Measurements from ENCODE around the gene RITA1. TPM values are rescaled to one million over a fixed set of nuclear protein-coding genes. Genes with fewer than 3 reads are reported as not detected.
"Not testable (repeated sequence)": the region's sequence is repeated elsewhere in the genome, so short reads cannot be mapped to it uniquely, and the experiment has no call there.

RITA1 gene, protein sequence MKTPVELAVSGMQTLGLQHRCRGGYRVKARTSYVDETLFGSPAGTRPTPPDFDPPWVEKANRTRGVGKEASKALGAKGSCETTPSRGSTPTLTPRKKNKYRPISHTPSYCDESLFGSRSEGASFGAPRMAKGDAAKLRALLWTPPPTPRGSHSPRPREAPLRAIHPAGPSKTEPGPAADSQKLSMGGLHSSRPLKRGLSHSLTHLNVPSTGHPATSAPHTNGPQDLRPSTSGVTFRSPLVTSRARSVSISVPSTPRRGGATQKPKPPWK
- 26.0 and 31.8 TPM in 2 replicates for total RNA-seq (2014; rRNA removed; shearing (Covaris generic))

DNA sequence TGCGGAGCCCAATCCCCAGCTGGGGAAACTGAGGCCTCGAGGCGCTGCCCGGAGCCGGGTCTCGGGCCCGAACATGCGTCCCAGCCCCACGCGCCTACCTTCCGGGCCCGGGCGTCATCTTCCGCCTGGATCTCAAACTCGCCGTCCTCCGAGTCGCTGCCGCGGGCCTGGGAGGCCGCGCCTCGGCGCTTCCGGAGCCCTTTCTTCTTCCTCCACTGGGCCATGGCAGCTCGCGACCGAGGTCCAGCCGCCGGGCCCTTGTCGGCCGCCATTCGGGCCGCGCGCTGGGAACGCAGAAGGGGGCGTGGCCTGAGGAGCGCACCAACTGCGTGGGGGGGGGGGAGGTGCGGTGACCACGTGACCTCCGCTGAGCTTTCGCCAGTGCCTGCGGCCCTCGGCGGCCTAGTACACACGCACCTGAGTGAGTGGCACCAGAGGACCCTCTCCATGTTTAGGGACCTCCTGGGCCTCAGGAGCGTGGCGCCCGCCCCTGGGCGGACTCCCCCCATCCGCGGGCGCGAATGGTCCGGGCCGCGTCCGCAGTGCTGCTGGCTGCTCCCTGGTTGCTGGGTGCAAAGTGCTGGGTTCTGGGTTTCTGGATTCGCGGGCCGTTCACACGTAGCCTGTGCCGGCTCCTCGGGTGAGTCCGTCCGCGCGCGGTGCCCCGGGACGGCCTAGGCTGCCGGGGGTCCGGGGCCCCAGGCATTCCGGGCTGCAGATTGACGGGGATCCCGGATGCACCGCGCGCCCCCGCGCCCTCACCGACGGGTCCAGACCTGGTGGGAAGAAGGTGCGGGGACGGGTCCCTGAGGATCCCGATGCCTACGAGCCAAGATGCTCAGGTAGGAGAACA lies at the start of gene RITA1, which contains the start of gene DDX54:
TSS of gene RITA1 (plus strand) at position 542 of the 853 bp plus-strand sequence. CDS start 1,026 bp downstream, outside the sequence.
TSS of gene DDX54 (minus strand) at position 299 of the 853 bp plus-strand sequence. CDS start at position 272, 27 bp downstream.
- peak; percentile 90 for DNase-seq (ENCODE audit: low read depth)

DNA sequence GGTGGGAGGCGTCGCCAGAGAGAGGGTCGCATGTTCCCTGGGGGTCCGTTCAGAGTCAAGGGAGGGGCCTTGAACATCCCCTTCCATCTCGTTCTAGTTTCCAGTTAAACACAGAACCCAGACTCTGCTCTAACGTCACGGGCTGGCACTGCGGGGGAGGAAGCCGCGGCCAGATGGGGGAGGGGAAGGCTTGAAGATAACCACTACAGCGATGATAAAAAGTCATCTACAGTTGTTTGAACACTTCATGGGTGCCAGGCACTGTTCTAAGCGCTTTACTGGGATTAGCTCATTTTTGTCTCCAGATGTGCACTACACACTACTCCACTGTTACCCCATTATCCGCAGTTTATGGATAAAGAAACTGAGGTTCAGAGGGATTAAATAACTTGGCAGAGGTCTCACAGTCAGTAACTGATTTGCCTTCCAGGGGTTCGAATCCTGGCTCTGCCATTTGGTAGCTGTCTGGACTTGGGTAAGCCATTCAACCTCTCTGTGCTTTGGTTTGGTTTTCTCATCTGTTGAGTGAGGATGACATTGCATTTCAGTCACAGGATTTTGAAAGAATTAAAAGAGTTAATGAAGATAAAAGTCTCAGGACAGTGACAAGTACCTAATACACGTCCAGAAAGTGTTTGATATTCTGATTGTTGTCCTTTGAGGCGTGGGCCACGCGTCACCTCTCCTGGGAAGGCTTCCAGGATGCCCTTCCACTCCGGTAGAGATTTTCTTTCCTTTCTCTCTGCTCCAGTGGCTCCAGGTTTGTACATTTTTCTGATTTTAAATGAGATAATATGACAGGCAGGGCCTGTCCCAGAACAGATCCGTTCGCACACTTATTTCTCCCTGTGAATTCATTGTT lies 49.2 kb upstream of the RITA1 start:
- peak; percentile 59 for DNase-seq (ENCODE audit: low read depth)

DNA sequence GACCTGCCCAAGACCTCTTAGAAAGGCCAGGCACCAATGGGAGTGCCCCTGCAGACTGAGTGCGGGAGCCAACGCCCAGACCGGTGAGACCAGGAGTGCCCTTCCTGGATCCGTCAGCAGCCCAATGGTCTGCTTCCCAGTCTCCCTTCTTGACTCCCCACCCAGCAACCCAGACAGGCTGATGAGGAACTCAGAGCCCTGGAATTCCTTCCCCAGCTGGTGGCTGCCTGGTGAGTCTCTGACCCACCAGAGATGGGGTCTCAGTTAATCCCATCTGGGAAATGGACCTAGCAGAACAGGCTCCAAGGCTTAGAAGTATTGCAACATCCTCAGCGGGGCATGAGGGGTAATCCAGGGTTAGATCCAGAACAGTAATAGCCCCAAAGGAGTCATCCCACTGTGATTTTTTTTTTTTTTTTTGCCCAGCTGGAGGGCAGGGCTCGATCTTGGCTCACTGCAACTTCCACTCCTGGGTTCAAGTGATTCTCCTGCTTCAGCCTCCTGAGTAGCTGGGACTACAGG lies 48.5 kb upstream of the RITA1 start:
- no peak for DNase-seq (ENCODE audit: low read depth)

DNA sequence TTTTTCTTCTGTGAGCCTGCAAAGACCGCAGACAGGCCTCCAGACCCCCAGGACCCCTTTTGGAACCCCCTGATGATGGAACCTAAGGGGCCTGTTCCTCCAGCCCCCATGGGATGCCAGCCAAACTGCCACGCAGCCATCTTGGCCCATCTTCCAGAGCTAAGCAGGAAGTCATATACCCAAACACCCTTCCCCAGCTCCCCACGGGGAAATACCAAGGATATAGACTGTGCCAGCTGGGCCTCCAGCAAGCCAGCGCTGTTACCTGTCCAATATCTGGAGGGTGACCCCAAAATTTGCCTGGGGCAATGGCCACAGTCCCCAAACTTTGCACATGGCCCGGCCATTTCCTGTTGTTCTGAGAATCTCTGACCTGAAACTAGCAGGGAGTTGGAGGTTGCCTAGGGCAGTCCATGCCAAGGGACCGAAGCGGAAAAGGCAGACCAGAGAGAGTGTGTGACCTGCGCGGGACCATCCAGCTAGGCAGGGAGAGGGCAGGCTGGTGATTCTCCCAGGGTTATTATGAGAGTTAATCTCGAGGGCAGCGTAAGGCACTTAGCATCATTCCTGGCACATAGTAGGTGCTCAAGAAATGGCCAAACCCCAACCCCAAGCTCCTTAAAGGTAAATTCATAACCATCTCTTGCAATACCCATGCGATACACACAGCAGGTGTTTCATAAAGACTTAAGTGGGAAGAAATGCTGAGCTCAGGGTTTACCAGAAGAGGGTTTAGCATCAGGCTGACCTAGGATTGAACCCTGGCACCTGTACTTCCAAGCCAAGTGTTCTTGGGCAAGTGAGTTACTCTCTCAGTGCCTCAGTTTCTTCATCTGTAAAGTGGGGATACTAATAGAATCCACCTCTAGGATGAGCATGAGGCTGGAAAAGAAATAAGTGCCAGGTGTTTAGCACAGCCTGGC lies 47.4 kb upstream of the RITA1 start:
- no peak for DNase-seq (ENCODE audit: low read depth)

DNA sequence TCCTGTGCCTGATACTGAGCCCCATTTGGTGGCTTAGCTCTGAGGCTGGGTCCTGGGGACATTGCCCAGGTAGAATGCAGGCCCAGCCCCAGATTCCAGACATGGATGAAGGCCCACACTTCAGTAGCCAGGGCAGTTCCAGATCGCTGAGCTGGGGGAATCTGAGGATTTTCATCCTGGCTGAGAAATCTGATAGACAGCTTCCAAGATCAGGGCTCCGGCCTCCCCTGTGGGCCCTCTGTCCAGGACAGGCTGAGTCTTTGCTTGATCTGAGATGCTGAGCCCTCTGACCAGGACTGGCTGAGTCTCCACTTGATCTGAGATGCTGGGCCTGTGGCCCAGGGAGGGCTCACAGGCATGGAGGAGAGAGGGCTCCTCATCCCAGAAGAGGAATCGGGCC lies 46.7 kb upstream of the RITA1 start:
- no peak for DNase-seq (ENCODE audit: low read depth)

DNA sequence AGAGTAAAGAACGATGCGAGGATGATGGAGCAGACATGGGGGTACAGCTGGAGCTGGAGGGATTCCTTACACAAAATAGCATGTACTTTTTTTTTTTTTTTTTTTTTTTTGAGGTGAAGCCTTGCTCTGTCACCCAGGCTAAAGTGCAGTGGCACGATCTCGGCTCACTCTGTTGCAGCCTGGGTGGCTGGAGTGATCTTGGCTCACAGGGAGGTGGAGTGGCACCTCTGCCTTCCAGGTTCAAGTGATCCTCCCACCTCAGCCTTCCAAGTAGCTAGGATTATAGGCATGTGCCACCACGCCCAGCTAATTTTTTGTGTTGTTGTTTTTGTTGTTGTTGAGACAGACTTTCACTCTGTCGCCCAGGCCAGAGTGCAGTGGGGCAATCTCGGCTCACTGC lies 44.8 kb upstream of the RITA1 start:
- no peak for DNase-seq (ENCODE audit: low read depth)

DNA sequence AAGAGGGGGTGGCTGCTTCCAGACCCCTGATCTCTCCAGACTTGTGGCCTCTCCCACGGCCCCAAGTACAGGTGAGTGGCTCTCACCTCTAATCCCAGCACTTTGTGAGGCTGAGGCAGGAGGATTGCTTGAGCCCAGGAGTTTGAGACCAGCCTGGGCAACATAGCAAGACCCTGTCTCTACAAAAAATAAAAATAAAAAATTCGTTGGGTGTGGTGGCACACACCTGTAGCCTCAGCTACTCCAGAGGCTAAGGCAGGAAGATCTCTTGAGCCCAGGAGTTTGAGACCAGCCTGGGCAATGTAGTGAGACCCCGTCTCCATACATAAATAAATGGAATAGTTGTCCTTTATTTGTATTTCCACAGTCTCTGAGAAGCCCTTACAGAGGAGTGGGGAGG lies 43.8 kb upstream of the RITA1 start:
- not testable (repeated sequence) for DNase-seq (ENCODE audit: low read depth)

DNA sequence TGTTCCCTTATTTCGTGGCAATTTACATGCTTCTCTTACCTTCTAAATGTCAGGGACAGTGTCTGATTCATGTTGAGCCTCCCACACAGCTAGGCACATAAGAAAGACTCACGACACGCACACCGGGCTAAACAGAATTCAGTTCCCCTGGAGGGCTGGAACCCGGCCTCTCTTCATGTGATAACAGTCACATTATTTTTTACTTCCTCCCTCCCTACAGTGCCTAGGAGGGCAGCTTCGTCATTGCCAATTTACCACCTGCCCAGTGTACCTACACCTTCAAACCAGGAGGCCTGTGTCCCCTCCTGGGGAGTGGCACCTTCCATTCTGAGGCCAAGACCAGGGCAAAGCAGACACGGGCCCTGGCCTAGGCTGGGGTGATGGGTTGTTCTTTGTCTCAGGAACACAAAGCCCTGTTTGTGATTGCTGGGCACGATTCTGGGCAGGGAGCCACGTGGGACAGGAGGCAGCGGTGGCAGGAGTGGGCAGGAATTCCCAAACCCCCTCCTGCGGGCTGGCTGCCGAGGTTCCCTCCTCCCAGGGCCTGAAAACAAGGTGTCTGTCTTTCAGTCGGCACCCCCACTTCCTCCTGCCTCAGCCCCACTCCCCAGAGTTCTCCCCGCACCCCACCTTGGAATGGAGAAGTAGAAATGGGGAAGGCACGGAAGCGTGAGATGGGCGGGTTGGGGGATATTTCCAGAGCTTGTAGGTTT lies 43.2 kb upstream of the RITA1 start:
- peak; percentile 37 for DNase-seq (ENCODE audit: low read depth)

DNA sequence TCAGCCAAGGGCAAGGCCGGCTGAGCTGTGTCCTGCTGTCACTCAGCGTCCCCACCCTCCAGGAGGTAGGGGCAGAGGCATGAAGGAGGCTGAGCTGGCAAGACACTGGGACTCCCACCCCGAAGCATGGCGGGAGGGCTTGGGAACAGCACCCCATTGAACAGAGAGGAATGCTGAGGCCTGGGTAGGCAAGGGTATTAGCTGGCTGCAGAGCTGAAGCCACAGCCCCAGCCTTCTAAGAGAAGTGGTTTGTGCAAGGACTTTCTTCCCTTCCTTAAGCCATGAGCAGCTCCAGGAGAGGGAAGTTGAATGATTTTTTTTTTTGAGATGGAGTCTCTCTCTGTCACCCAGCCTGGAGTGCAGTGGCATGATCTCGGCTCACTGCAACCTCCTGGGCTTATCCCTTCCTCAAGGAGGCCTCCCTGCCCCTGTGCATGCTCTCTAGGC lies 42.6 kb upstream of the RITA1 start:
- no peak for DNase-seq (ENCODE audit: low read depth)

DNA sequence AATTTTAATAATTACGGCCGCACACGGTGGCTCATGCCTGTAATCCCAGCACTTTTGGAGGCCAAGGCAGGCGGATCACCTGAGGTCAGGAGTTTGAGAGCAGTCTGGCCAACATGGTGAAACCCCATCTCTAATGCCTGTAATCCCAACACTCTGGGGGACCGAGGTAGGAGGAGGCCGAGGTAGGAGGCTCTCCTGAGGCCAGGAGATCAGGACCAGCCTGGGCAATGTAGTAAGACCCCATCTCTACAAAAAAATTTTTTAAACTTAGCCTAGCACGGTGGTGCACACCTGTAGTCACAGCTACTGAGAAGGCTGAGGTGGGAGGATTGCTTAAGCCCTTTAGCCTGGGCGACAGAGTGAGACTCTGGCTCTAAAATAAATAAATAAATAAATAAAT lies 41.6 kb upstream of the RITA1 start:
- no peak for DNase-seq (ENCODE audit: low read depth)

DNA sequence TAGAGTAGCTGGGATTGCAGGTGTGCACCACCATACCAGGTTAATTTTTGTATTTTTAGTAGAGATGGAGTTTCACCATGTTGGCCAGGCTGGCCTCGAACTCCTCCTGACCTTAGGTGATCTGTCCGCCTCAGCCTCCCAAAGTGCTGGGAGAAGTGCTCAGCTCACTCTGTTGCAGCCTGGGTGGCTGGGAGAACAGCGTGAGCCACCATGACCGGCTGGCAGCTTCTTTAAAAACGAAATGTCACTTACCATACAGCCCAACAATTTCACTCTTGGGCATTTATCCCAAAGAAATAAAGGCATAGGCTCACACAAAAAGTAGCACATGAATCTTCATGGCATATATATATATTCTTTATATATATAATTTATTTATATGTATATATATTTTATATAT lies 40.7 kb upstream of the RITA1 start:
- no peak for DNase-seq (ENCODE audit: low read depth)

DNA sequence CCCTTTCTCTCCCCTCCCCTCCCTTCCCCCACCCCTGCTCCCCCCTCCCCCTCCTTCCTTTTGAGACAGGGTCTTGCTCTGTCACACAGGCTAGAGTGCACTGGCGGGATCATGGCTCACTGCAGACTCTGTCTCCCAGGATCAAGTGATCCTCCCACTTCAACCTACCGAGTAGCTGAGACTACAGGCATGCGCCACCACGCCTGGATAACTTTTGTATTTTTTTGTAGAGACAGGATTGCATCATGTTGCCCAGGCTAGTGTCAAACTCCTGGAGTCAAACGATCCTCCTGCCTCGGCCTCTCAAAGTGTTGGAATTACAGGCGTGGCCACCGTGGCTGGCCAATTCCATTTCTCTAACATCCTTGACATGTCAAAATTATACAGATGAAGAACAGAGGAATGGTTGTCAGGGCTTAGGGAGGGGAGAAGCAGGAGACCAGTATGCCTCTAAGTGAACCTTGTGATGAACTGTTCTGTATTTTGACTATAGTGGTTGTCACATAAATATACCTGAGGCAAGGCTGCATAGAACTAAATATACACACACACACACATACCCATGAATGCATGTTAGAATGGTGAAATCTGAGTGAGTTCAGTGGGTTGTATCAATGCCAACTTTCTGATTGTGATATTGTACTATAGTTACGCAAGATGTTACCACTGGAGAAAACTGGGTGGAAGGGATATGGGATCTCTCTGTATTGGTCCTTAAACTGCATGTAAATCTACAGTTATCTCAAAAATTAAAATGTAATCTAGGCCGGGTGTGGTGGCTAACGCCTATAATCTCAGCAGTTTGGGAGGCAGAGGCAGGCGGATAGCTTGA lies 39.6 kb upstream of the RITA1 start:
- no peak for DNase-seq (ENCODE audit: low read depth)

DNA sequence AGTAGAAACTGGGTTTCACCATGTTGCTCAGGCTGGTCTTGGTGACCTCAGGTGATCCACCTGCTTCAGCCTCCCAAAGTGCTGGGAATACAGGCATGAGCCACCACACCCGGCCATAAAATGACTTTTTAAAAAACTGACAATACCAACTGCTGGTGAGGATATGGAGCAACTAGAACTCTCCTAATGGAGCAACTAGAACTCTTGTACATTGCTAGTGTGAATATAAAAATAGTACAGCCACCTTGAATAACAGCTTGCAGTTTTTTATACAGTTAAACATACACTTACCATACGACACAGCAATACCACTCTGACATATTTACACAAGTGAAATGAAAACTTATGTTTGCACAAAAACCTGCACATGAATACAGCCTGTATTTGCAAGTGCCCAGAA lies 38.5 kb upstream of the RITA1 start:
- no peak for DNase-seq (ENCODE audit: low read depth)

DNA sequence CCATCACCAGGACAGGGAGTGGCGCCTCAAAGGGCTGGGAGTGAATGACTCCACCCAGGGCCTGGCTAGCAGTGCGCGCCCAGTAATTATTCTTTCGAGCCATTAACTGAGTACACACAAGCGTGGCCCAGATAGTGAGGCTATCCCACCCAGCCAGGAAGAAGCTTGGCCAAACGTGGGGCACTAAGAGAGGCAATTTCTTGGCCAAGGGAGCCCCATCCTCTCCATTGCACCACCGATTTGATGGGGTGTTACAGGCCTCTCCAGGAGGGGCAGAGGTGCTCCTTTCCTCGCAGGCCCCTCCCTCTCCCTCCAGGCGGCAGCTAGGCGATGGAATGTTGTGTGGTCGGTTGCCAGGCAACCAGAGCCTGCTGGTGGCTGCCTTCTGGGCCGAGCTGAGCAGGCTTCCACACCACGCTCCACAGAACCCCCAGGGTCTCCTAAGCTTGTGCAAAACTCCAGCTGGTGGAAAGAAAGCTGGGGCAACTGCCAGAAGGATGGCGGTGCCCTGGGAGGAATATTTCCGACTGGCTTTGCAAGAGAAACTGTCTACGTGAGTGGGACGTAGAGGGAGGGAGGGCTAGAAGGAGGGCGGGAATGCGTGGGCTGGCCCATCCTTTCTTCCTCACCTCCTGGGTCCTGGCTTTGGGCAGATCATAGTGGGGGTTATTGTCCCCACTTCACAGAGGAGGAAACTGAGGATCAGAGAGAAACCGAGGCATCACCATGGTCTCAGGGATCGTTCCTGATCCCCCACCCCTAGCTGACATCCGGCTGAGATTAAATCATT lies 36.0 kb upstream of the RITA1 start, which contains the start of gene CFAP73:
TSS of gene CFAP73 (plus strand) at position 364 of the 790 bp plus-strand sequence. CDS start at position 498, 134 bp downstream.
- DNase-seq (ENCODE audit: low read depth) = peak; percentile 95

DNA sequence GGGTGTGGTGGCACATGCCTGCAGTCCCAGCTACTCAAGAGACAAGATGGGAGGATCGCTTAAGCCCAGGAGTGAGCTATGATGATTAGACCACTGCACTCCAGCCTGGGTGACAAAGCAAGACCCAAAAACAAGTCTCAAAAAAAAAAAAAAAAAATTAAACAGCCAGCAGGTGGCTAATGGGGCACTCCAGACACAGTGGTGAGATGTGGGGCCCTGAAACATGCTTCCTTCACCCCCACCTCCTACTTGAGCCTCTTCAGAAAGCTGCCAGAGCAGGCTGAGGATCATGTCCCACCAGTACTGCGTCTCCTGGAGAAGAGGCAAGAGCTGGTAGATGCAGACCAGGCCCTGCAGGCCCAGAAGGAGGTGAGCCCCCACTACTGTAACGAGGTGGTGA lies 33.9 kb upstream of the RITA1 start:
- DNase-seq (ENCODE audit: low read depth) = no peak

DNA sequence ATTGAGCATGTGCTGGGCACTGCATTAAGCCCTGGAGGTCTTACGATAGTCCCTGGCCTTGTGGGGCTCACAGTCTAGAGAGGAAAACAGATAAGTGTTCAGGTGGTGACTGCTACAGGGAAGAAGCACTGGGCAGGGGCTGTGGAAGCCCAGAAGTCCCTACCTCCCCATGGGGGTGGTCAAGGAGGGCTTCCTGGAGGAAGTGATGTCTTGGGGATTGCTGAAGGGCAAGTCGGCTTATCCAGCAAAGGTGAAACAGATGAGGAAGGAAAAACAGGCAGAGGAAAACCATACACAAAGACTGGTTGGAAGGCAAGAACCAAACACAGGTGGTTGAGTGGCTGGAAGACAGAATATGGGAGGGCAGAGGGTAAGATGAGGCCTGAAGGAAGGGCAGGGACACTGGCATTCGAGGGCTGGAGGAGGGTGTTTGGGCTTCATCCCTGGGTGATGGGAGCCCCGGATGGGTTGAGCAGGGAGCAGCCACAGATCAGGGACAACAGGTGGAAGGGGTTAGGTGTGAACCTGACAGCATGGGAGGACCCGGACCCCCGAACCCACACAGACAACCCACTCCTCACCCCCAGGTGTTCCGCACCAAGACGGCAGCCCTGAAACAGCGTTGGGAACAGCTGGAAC lies 33.2 kb upstream of the RITA1 start:
- DNase-seq (ENCODE audit: low read depth) = no peak
